Gastroesophageal sphincter (tissue), 3 donors: ENCODE results near the gene PPM1H.

ENCODE experiments used
- EP300 ChIP-seq: sonication (generic); formaldehyde crosslinking; IDR thresholded peaks from one replicate; pipeline ENCODE4 v1.6.1; 2017; ENCODE audit warnings: antibody characterized with exemption, mild to moderate bottlenecking
- POLR2A ChIP-seq, 2 donors: fragments of 450-650 bp; IDR thresholded peaks; one replicate each; pipeline ENCODE4 v1.6.1; 2017; ENCODE audit warnings: antibody characterized with exemption in 2 of 2, mild to moderate bottlenecking in 2 of 2, moderate library complexity in 1 of 2
- POLR2AphosphoS5 ChIP-seq: sonication (generic); formaldehyde crosslinking; IDR thresholded peaks from one replicate; pipeline ENCODE4 v1.6.1; 2017; ENCODE audit warnings: antibody characterized with exemption
- TF ChIP-seq, protein P1 (sequence below), 4 experiments: fragments of 200-600 bp in 2 of 4; fragments of 450-650 bp in 2 of 4; sonication (generic) in 1 of 4; IDR thresholded peaks; one replicate each; pipeline ENCODE4 v1.5.1; 2017 to 2019; ENCODE audit warnings: antibody characterized with exemption in 4 of 4, mild to moderate bottlenecking in 2 of 4, moderate library complexity in 2 of 4

DNA sequence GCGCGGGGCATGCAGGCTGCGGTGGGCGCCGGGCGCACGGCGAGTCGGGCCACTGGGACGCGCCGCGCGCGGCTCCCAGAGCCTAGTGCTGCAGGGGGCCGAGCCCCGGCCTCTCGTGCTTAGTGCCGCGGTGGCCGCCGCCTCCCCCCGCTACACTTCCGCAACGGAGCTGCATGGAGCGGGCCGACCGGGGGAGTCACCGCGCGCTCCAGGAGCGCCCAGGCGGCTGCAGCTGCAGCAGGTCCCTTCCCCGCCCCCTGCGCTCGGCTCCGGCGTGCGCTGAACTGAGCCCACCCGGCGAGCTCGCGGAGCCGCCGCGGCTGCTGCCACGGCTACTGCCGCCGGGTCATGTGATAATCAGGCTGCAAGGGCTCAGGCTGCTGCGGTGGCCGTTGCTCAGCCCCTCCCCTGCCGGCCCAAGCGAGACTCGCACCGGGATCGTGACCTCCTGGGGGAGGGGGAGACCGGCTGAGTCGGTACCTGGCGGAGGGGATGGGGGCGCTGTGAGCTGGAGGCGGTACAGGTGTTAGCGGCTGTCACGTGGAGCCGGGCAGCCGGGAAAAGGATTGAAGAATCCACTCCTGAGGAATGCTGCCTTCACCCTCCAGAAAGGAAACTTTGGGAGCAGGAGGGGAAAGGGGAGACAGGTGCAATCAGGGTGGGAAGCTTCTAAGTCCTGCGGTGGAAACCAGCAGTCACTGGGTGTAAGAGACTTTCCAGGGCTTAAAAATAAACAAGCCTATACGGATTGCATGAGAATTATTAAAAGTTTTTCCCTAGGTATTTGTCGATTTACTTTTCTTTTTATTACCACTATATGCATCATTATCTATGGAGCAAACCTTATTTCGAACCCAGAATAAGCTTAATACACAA, at the start of gene PPM1H:
- TF ChIP-seq, protein P1, sequence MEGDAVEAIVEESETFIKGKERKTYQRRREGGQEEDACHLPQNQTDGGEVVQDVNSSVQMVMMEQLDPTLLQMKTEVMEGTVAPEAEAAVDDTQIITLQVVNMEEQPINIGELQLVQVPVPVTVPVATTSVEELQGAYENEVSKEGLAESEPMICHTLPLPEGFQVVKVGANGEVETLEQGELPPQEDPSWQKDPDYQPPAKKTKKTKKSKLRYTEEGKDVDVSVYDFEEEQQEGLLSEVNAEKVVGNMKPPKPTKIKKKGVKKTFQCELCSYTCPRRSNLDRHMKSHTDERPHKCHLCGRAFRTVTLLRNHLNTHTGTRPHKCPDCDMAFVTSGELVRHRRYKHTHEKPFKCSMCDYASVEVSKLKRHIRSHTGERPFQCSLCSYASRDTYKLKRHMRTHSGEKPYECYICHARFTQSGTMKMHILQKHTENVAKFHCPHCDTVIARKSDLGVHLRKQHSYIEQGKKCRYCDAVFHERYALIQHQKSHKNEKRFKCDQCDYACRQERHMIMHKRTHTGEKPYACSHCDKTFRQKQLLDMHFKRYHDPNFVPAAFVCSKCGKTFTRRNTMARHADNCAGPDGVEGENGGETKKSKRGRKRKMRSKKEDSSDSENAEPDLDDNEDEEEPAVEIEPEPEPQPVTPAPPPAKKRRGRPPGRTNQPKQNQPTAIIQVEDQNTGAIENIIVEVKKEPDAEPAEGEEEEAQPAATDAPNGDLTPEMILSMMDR (IDR thresholded peaks at IDR 0.05), result peak in 2 of 4 experiments; percentile 36 to 43
- no peak for TF ChIP-seq EP300
- no peak for TF ChIP-seq POLR2A (IDR thresholded peaks at IDR 0.05)
- no peak for TF ChIP-seq POLR2AphosphoS5
